ENCODE measurements around the gene GCAT. TPM values are rescaled to one million over a fixed set of nuclear protein-coding genes. Genes with fewer than 3 reads are reported as not detected.

The GCAT gene
- total RNA-seq, 2 experiments from 2014 or later, result 1.4 to 1.8 TPM

DNA sequence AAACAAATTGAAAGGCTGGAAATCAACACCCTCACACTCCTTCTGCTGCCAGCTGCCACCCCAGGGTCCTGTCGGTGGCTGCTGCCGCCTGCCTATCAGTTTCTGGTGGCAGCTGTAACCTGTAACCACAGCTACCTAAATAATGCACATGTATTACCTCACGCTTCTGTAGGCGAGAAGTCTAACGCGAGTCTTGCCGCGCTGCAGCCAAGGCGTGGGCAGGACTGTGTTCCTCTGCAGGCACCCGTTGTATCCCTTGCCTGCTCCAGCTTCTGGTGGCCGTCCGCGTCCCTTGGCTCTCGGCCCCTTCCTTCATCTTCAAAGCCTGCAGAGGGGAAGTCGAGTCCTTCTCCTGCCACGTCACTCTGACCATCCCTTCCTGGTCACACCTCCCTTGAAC is 44.1 kb upstream of the GCAT start:
- DNase-seq (no peak), ATAC-seq (ENCODE audit: poor library complexity) (no peak)
- ChIA-PET CTCF (no interaction called here), POLR2A (no interaction called here)
- H3K4me3 Mint-ChIP-seq, result no peak overlapping the region
- intact Hi-C loops (cut with DNase I, micrococcal nuclease), result no loop called here
- H3K27ac Mint-ChIP-seq, result no peak overlapping the region
- no peak for TF ChIP-seq CTCF (IDR thresholded peaks at IDR 0.05)
- H3K9me3 Mint-ChIP-seq, result no peaks in the 10 kb centered on the region
- peaks cover 16% of the 10 kb centered on the region for H3K36me3 Mint-ChIP-seq (ENCODE audit: low read depth)
- Histone ChIP-seq H3K9me3 (ENCODE audit: control insufficient read depth in 1 of 2, insufficient read depth in 1 of 2, low read length in 2 of 2) (no peaks in the 10 kb centered on the region), H3K27ac (ENCODE audit: low read depth in 1 of 2, low read length in 2 of 2) (no peak overlapping the region), H3K36me3 (ENCODE audit: insufficient read depth, low read length) (peaks cover 35% of the 10 kb centered on the region), H3K4me1 (ENCODE audit: insufficient read depth, low read length) (no peaks in the 10 kb centered on the region), H3K4me3 (ENCODE audit: low read length) (no peak overlapping the region), H3K27me3 (ENCODE audit: control insufficient read depth in 1 of 2, insufficient read depth in 2 of 2, low read length in 2 of 2) (no peaks in the 10 kb centered on the region)
- H3K4me1 Mint-ChIP-seq (ENCODE audit: low read depth), result no peaks in the 10 kb centered on the region
- no peaks in the 10 kb centered on the region for H3K27me3 Mint-ChIP-seq

- CTCF ChIA-PET, result no interaction called here
Observed at GRCh38 chr22:37764622-37765021, 43.1 kb upstream of the GCAT start.

GRCh38 chr22:37765498-37765897 is 42.2 kb upstream of the GCAT start:
- intact Hi-C loops (cut with DNase I, micrococcal nuclease), result no loop called here

More at GRCh38 chr22:37764622-37765021, 43.1 kb upstream of the GCAT start:
- Histone ChIP-seq H3K36me3 (ENCODE audit: insufficient read depth, low read length) (peaks cover 28% of the 10 kb centered on the region), H3K9me3 (ENCODE audit: control insufficient read depth in 1 of 2, insufficient read depth in 1 of 2, low read length in 2 of 2) (no peaks in the 10 kb centered on the region), H3K4me3 (ENCODE audit: low read length) (no peak overlapping the region), H3K4me1 (ENCODE audit: insufficient read depth, low read length) (no peaks in the 10 kb centered on the region), H3K27ac (ENCODE audit: low read depth in 1 of 2, low read length in 2 of 2) (no peak overlapping the region), H3K27me3 (ENCODE audit: control insufficient read depth in 1 of 2, insufficient read depth in 2 of 2, low read length in 2 of 2) (no peaks in the 10 kb centered on the region)
- TF ChIP-seq CTCF (IDR thresholded peaks at IDR 0.05), result no peak
- intact Hi-C loops (cut with DNase I, micrococcal nuclease), result no loop called here
- DNase-seq (no peak), ATAC-seq (ENCODE audit: poor library complexity) (no peak)
- H3K4me3 Mint-ChIP-seq, result no peak overlapping the region
- H3K9me3 Mint-ChIP-seq, result no peaks in the 10 kb centered on the region
- H3K36me3 Mint-ChIP-seq (ENCODE audit: low read depth), result peaks cover 16% of the 10 kb centered on the region
- POLR2A ChIA-PET, result no interaction called here
- H3K27ac Mint-ChIP-seq, result no peak overlapping the region
- no peaks in the 10 kb centered on the region for H3K27me3 Mint-ChIP-seq
- no peaks in the 10 kb centered on the region for H3K4me1 Mint-ChIP-seq (ENCODE audit: low read depth)

More at GRCh38 chr22:37765498-37765897, 42.2 kb upstream of the GCAT start:
- no peak overlapping the region for H3K4me3 ChIP-seq (ENCODE audit: low read length)
- Mint-ChIP-seq H3K36me3 (ENCODE audit: low read depth) (peaks cover 16% of the 10 kb centered on the region), H3K27ac (no peak overlapping the region), H3K4me3 (no peak overlapping the region), H3K4me1 (ENCODE audit: low read depth) (no peaks in the 10 kb centered on the region), H3K27me3 (no peaks in the 10 kb centered on the region), H3K9me3 (no peaks in the 10 kb centered on the region)
- ATAC-seq (ENCODE audit: poor library complexity) (no peak), DNase-seq (no peak)
- no peaks in the 10 kb centered on the region for H3K4me1 ChIP-seq (ENCODE audit: insufficient read depth, low read length)
- no peaks in the 10 kb centered on the region for H3K9me3 ChIP-seq (ENCODE audit: control insufficient read depth in 1 of 2, insufficient read depth in 1 of 2, low read length in 2 of 2)
- H3K27ac ChIP-seq (ENCODE audit: low read depth in 1 of 2, low read length in 2 of 2), result no peak overlapping the region
- POLR2A ChIA-PET, result no interaction called here
- CTCF ChIA-PET, result no interaction called here
- H3K36me3 ChIP-seq (ENCODE audit: insufficient read depth, low read length), result peaks cover 20% of the 10 kb centered on the region
- TF ChIP-seq CTCF (IDR thresholded peaks at IDR 0.05), result no peak
- no peaks in the 10 kb centered on the region for H3K27me3 ChIP-seq (ENCODE audit: control insufficient read depth in 1 of 2, insufficient read depth in 2 of 2, low read length in 2 of 2)
